8988T (cell line): ENCODE results near the gene SNAPC2.

Experiments
- DNase-seq: peaks from one replicate; pipeline ENCODE4 v3.0.0; 2011

Gene SNAPC2

GRCh38 chr19:7893362-7894101 is 26.6 kb upstream of the SNAPC2 start:
- DNase-seq, result peak; percentile 8

GRCh38 chr19:7894612-7895309 is 25.4 kb upstream of the SNAPC2 start:
- DNase-seq, result peak; percentile 7

DNA sequence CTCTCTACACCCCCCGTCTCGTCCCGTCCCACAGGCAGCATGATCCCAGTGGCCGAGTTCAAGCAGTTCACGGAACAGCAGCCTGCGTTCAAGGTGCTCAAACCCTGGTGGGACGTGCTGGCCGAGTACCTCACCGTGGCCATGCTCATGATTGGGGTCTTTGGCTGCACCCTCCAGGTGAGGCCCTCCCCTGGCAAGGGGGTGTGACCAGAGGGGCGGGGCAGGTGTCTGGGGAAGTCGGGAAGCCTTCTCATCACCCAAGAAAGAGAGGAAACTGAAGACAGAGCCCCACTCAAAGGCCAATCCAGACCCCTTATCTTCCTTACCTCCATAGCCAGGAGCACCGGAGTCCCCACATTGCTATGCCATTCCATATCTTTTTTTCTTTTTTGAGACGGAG is 24.6 kb upstream of the SNAPC2 start:
- no peak for DNase-seq

GRCh38 chr19:7897292-7897691 is 22.8 kb upstream of the SNAPC2 start:
- no peak for DNase-seq

DNA sequence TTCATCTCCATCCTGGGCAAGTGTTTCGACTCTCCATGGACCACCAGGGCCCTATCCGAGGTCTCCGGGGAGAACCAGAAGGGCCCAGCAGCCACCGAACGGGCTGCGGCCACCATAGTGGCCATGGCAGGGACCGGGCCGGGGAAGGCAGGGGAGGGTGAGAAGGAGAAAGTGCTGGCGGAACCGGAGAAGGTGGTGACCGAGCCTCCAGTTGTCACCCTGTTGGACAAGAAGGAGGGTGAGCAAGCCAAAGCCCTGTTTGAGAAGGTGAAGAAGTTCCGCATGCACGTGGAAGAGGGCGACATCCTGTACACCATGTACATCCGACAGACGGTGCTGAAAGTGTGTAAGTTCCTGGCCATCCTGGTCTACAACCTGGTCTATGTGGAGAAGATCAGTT is 21.2 kb upstream of the SNAPC2 start:
- DNase-seq, result no peak

- peak; percentile 6 for DNase-seq
Measured at GRCh38 chr19:7899751-7900378, 20.3 kb upstream of the SNAPC2 start.

DNA sequence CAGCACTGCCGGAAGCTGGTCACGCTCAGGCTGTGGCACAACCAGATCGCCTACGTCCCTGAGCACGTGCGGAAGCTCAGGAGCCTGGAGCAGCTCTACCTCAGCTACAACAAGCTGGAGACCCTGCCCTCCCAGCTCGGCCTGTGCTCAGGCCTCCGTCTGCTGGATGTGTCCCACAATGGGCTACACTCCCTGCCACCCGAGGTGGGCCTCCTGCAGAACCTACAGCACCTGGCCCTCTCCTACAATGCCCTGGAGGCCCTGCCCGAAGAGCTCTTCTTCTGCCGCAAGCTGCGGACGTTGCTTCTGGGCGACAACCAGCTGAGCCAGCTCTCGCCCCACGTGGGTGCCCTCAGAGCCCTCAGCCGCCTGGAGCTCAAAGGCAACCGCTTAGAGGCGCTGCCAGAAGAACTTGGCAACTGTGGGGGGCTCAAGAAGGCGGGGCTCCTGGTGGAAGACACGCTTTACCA is 19.7 kb upstream of the SNAPC2 start:
- peak; percentile 5 for DNase-seq

DNA sequence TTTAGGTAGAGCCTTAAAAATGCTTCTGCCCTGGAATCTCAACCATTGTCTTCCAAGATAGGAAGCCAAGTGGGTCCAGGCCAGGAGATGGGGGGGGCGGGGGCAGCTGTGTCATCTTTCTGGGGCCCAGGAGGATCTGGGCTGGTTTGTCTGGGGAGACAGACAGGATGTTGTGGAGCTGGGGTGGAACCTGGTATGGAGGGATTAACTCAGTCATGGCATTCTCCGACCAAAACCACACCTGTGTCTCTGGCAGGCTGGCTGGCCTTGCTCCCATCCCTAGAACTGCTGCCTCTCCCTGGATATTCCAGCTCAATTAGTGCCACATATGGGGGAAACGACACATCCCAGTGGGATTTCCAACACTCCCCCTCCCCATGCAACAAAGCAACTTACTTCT is 19.2 kb upstream of the SNAPC2 start:
- DNase-seq, result no peak

GRCh38 chr19:7901337-7901736 is 18.8 kb upstream of the SNAPC2 start:
- no peak for DNase-seq

DNA sequence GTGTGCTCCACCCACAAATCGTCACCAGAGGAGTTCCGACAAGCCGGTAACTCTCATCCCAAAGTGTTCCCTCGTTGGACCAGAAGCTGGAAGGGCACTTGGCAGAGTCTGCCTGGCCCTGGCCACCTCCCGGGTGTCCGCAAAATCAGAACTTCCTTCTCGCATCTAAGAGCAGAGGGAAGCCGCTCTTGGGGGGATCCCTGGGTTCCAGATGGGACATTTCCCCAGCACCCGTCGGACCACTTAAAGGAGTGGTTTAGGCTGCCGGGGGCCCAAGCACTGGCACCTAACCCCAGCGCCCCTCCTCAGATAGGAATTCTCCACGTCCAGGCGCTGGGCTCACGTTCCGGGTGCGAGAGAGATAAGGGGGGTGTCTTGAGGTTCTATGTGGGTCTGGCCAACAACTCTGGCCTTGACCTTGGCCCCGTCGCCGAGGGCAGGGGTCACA is 17.3 kb upstream of the SNAPC2 start:
- DNase-seq, result no peak

GRCh38 chr19:7903244-7904073 is 16.7 kb upstream of the SNAPC2 start, which contains the start of gene MAP2K7:
TSS of gene MAP2K7 (plus strand) at chr19:7903877. CDS start at chr19:7903945, 68 bp downstream.
- peak; percentile 90 for DNase-seq

DNA sequence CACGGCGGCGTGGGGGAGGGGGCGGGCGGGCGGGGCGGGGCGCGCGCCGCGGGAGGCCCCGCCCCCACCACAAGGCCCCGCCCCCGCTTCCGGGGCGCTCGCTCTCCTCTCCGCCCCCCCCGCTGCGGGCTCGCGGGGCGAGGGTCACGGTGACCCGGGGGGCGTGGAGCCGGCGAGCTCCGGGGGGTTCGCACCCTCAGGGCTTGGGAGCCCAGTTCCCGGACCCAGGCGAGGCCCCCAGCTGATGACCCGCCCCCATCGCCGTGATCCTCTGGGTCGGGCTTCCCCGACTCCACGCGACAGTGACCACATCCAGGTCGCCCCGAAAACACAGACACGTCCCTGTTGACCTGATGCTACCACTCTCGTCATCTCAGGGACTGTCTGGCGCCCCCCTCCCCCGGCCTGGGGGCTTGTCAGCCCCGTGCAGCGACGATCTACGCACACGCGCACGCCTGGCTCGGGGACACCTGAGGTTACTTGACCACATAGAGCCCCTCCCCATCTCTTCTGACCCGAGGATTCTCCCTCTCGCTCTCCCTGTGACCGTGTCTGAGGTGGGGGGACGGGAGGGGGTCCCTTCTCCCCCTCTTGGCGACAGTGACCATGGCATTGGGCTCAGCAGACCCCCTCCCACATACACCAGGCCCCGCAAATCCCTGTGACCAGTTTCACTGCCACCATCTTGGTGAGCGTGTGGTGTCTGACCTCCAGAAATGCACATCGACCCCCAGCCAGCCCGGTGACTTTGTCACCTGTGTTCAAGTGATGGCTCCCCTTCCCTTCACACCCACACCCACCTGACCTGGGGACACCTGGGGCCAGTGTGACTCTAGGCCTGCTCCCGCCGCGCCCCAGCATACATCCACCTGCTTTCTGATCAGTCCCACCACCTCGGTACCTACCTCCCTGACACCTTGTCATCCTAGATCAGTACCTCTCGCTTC is 15.8 kb upstream of the SNAPC2 start:
- DNase-seq, result no peak

DNA sequence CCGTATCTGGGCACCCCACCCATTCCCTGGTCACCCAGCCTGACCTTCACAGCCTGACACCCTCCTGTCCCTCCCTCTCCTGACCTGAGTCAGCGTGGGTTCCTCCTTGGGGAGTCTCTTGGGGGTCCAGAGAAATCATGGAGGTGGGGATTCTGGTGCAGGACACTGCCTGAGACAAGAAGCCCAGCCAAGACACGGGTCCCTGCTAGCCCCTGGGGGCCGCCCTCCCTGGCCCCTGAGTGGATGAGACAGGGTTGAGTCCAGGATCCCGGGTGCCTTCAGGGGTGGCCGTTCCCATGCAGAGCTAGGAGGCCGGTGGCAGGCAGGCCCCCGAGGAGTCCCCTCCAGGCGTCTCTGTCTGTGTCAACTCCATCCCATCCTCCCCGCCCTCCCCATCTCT is 14.9 kb upstream of the SNAPC2 start:
- DNase-seq, result no peak

DNA sequence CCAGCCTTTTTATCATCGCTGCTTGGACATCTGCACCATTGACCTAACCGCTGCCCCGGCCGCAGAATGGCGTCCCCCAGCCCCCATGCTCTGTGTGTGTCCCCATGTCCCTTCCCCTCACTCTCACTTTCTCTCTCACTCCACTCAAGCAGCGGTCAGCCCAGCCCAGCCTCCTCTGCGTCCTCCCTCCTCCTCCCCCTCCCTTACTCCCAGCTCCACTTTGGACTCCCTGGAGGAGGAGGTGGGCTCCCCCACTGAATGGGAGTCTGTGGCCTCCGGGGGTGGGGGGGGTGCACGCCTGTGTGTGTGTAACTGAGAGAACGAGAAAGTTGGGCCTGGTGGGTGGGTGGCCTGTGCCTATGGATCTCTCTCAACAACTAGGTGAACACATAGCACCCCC is 14.3 kb upstream of the SNAPC2 start:
- no peak for DNase-seq

GRCh38 chr19:7907122-7907521 is 13.0 kb upstream of the SNAPC2 start:
- DNase-seq, result no peak

DNA sequence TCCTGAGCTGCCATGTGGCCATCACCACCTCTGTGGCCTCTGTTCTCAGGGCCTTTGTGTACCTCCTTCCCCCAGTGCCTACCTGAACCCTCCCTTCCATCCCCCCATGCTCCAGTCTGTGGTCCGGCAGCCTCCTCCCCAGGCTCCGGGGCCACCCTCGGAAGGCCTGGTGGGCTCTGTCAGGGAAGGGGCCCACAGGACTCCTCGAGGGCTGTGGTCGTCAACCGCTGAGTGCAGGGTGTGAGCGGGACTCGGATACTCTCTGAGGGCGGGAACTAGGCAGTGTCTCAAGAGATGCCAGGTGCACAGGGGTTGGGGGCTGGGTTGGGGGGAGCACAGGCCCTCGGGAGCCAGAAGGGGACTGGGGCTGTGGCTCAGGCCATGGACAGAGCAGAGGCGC is 12.6 kb upstream of the SNAPC2 start:
- no peak for DNase-seq

GRCh38 chr19:7908078-7908699 is 11.9 kb upstream of the SNAPC2 start:
- no peak for DNase-seq

- no peak for DNase-seq
Measured at GRCh38 chr19:7908742-7909461, 11.2 kb upstream of the SNAPC2 start.

- DNase-seq, result no peak
Measured at GRCh38 chr19:7909471-7910067, 10.6 kb upstream of the SNAPC2 start.
